Body of pancreas (tissue), 4 donors: ENCODE measurements around the gene UMPS. TPM values are rescaled to one million over a fixed set of nuclear protein-coding genes. Genes with fewer than 3 reads are reported as not detected.

ENCODE experiments used
- ATAC-seq: fragments of 150-250 bp; one replicate; pipeline ENCODE4 v1.9.1; 2016
- DNase-seq, 4 donors: peaks; one replicate each; pipeline ENCODE4 v3.0.0-alpha.2; 2019
- H3K27ac ChIP-seq, 4 donors: fragments of 200-600 bp; sonication (generic); 1 replicate in 3 of 4; 2 replicates in 1 of 4; pipeline versions ENCODE4 v1.5.1 to v1.6.1; 2016 to 2019; ENCODE audit warnings: mild to moderate bottlenecking in 1 of 4, mixed read lengths in 1 of 4, moderate library complexity in 1 of 4
- H3K27me3 ChIP-seq, 2 donors: fragments of 200-600 bp; sonication (generic); one replicate each; pipeline ENCODE4 v1.6.0; 2016; ENCODE audit warnings: mild to moderate bottlenecking in 1 of 2
- H3K36me3 ChIP-seq, 2 donors: fragments of 200-600 bp; sonication (generic); replicated peaks in 1 of 2; 2 replicates each; pipeline ENCODE4 v1.5.1; 2016; ENCODE audit warnings: low read depth in 2 of 2; ENCODE audit not compliant: insufficient read depth in 1 of 2
- H3K4me1 ChIP-seq: fragments of 200-600 bp; sonication (generic); one replicate; pipeline ENCODE4 v1.6.0; 2016
- H3K4me3 ChIP-seq, 2 donors: fragments of 200-600 bp; sonication (generic); 1 replicate in 1 of 2; 2 replicates in 1 of 2; pipeline ENCODE4 v1.5.1; 2016 to 2019
- H3K9me3 ChIP-seq, 3 donors: fragments of 200-600 bp; sonication (generic); 1 replicate in 2 of 3; 2 replicates in 1 of 3; pipeline ENCODE4 v1.5.1; 2016
- POLR2A ChIP-seq, 3 donors: fragments of 450-650 bp; IDR thresholded peaks; one replicate each; pipeline ENCODE4 v1.6.1; 2016; ENCODE audit warnings: antibody characterized with exemption in 3 of 3, mild to moderate bottlenecking in 2 of 3
- WGBS, 2 donors: methylation state at CpG; one replicate each; pipeline ENCODE4 v1.1.5; 2017; 5-methylcytosine and 5-hydroxymethylcytosine counted together
- intact Hi-C: fragments of 100-400 bp; cut with DNase I; formaldehyde crosslinking; loops from one replicate; pipeline ENCODE4 v1.15.1; 2023
- total RNA-seq, 2 donors: library from RNA; depleted of rRNA; stranded (reverse); fragments of >200 nt; gene quantifications; one replicate each; pipeline ENCODE4 v1.1.0, GENCODE V29; 2016
- TF ChIP-seq, protein P1 (sequence below), 7 experiments: fragments of 450-650 bp in 4 of 7; fragments of 200-600 bp in 3 of 7; sonication (generic) in 3 of 7; IDR thresholded peaks; one replicate each; pipeline ENCODE4 v1.5.1; 2016 to 2019; ENCODE audit warnings: antibody characterized with exemption in 7 of 7

The UMPS gene
- total RNA-seq, 2 donors from 2014 or later = 6.5 to 12.5 TPM

- ATAC-seq (no peak), DNase-seq (no peak)
- Histone ChIP-seq H3K4me1 (peaks cover 9% of the 10 kb centered on the region), H3K27ac (no peak overlapping the region), H3K27me3 (no peaks in the 10 kb centered on the region), H3K9me3 (no peaks in the 10 kb centered on the region), H3K4me3 (no peak overlapping the region), H3K36me3 (no peaks in the 10 kb centered on the region)
- WGBS, 2 donors = 68 to 79% methylated on average over 5 of the region's 5 CpGs
- TF ChIP-seq, protein P1, sequence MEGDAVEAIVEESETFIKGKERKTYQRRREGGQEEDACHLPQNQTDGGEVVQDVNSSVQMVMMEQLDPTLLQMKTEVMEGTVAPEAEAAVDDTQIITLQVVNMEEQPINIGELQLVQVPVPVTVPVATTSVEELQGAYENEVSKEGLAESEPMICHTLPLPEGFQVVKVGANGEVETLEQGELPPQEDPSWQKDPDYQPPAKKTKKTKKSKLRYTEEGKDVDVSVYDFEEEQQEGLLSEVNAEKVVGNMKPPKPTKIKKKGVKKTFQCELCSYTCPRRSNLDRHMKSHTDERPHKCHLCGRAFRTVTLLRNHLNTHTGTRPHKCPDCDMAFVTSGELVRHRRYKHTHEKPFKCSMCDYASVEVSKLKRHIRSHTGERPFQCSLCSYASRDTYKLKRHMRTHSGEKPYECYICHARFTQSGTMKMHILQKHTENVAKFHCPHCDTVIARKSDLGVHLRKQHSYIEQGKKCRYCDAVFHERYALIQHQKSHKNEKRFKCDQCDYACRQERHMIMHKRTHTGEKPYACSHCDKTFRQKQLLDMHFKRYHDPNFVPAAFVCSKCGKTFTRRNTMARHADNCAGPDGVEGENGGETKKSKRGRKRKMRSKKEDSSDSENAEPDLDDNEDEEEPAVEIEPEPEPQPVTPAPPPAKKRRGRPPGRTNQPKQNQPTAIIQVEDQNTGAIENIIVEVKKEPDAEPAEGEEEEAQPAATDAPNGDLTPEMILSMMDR (IDR thresholded peaks at IDR 0.05) = no peak
- no peak for TF ChIP-seq POLR2A (IDR thresholded peaks at IDR 0.05)
- intact Hi-C loops = loop anchor here (5.0 kb wide), 1 partner anchor 118 kb away; no protein-coding TSS in a partner anchor
These were observed 45.2 kb upstream of the UMPS start for GRCh38 chr3:124685067-124685466.

GRCh38 chr3:124685481-124685880 is 44.8 kb upstream of the UMPS start:
- TF ChIP-seq, protein P1 (IDR thresholded peaks at IDR 0.05) = no peak
- no peak for TF ChIP-seq POLR2A (IDR thresholded peaks at IDR 0.05)
- 67 to 84% methylated on average over 7 of the region's 7 CpGs for WGBS, 2 donors
- Histone ChIP-seq H3K36me3 (no peaks in the 10 kb centered on the region), H3K4me3 (no peak overlapping the region), H3K27ac (no peak overlapping the region), H3K27me3 (no peaks in the 10 kb centered on the region), H3K9me3 (no peaks in the 10 kb centered on the region), H3K4me1 (peaks cover 9% of the 10 kb centered on the region)
- no peak for DNase-seq
- no peak for ATAC-seq
- intact Hi-C loops = loop anchor here (5.0 kb wide), 1 partner anchor 118 kb away; no protein-coding TSS in a partner anchor

DNA sequence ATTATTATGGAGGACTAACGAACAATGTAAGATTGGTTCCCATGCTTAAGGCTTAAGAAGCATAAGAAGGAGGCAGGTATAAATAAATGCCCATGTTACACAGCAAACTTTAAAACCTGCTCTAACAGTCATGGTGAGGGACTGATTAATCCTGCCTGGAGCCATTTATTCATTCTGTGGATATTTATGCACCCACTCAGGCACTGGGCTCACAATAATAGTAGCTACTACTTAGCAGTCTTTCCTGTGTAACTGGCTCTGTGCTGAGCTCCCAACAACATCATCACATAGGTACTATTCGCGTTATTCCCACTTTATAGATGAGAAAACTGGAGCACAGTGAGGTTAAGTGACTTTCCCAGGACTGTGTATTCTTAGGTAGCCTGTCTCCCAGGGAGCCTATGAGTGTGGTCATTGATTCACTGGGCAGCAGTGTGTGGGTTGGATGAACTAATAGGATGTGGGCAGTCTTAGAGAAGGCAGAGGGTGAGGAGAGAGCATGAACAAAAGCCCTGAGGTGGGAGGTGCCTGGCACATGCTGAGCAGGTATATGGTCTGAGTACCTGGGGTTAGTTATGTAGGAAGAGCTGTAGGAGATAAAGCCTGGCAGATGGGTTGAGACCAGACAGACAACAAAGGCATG is 44.1 kb upstream of the UMPS start:
- no peak for ATAC-seq
- DNase-seq = no peak
- Histone ChIP-seq H3K27me3 (no peaks in the 10 kb centered on the region), H3K4me3 (no peak overlapping the region), H3K27ac (no peak overlapping the region), H3K36me3 (no peaks in the 10 kb centered on the region), H3K4me1 (peaks cover 9% of the 10 kb centered on the region), H3K9me3 (no peaks in the 10 kb centered on the region)
- intact Hi-C loops = loop anchor here (5.0 kb wide), 1 partner anchor 119 kb away; no protein-coding TSS in a partner anchor
- WGBS, 2 donors = 84 to 90% methylated on average over 3 of the region's 3 CpGs
- TF ChIP-seq POLR2A (IDR thresholded peaks at IDR 0.05) = no peak
- TF ChIP-seq, protein P1 (IDR thresholded peaks at IDR 0.05) = no peak

GRCh38 chr3:124688581-124689454 is 41.4 kb upstream of the UMPS start:
- DNase-seq (peak; percentile 89 to 90 (median 90)), ATAC-seq (peak; percentile 97)
- Histone ChIP-seq H3K27ac (peak overlapping the region in 1 of 4 donors; percentile 9), H3K27me3 (no peaks in the 10 kb centered on the region), H3K4me3 (no peak overlapping the region), H3K4me1 (peaks cover 9% of the 10 kb centered on the region), H3K36me3 (no peaks in the 10 kb centered on the region), H3K9me3 (no peaks in the 10 kb centered on the region)
- intact Hi-C loops = loop anchor here (5.0 kb wide), 1 partner anchor 122 kb away; no protein-coding TSS in a partner anchor
- TF ChIP-seq, protein P1 (IDR thresholded peaks at IDR 0.05) = peak; percentile 72 to 91 (median 90)
- no peak for TF ChIP-seq POLR2A (IDR thresholded peaks at IDR 0.05)
- WGBS, 2 donors = 12 to 14% methylated on average over 11 of the region's 11 CpGs
